Subcutaneous adipose tissue (tissue), 4 donors: ENCODE results near the gene NUDT16. TPM values are rescaled to one million over a fixed set of nuclear protein-coding genes. Genes with fewer than 3 reads are reported as not detected.

Source experiments
- total RNA-seq, 4 donors: library from RNA; depleted of rRNA; stranded (reverse); fragments of >200 nt; gene quantifications; one replicate each; pipeline ENCODE4 v1.1.0, GENCODE V29; 2016
- TF ChIP-seq, protein P1 (sequence below): fragments of 450-650 bp; IDR thresholded peaks from one replicate; pipeline ENCODE4 v1.5.1; 2016; ENCODE audit warnings: low read depth, mild to moderate bottlenecking, control low read depth, antibody characterized with exemption, moderate library complexity

NUDT16 gene
- total RNA-seq, 4 donors from 2014 or later, result 36.2 to 67.8 (median 53.9) TPM

DNA sequence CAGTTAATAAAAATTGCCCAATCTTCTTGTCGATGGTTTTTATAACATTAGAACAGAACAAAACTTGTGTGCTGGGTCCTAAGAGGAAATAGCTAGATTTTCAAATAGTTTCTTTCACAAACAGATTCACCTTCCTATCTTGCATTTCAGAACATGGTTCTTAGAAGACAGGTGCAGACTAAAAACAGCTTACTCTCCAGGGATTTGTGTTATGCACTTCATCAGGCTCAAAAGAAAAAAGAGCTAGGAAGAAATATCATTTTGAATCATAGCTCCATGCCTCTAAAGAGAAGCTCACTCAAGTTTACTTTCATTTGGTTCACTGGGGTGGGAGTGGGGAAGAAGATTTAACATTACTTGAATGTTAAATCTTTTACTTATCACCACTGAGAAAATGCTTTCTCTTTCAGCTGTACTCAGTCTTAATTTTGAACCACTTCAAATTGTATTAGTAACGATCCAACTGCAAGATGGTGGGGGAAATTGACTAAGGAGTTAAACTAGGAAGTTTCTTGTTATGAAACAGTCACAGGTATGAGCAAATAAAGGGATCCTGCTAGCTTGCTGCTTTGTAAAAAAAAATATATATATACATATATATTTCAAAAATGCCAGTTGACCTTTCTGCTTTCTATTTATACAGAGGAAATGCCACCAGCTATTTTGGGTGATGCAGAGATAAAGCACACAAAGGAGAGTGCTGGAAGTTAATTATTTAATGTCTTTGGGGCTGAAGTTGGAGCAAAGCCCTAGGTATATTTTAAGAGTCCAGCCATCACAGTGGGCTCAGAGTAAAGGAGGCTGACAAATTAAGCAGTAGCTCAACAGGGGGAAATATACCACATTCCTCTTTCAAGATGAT lies 28.3 kb upstream of the NUDT16 start:
- TF ChIP-seq, protein P1, sequence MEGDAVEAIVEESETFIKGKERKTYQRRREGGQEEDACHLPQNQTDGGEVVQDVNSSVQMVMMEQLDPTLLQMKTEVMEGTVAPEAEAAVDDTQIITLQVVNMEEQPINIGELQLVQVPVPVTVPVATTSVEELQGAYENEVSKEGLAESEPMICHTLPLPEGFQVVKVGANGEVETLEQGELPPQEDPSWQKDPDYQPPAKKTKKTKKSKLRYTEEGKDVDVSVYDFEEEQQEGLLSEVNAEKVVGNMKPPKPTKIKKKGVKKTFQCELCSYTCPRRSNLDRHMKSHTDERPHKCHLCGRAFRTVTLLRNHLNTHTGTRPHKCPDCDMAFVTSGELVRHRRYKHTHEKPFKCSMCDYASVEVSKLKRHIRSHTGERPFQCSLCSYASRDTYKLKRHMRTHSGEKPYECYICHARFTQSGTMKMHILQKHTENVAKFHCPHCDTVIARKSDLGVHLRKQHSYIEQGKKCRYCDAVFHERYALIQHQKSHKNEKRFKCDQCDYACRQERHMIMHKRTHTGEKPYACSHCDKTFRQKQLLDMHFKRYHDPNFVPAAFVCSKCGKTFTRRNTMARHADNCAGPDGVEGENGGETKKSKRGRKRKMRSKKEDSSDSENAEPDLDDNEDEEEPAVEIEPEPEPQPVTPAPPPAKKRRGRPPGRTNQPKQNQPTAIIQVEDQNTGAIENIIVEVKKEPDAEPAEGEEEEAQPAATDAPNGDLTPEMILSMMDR, result no peak

DNA sequence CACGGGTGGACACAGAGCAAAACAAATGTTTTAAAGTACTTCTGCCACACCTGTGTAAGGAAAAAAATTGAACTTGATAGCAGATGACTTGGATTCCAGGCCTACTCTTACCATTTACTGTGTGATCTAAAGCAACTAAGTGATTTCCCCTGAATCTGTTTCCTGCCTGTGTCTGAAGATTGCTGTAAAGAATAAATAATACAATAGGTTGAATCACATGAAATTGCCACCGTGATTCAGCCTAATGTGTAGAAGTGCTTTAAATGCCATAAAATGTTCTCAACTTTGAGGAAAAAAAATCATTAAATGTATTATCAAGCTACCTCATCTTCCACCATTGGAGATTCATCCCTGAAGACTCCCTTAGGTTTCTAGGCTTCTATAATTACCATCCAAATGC lies 27.6 kb upstream of the NUDT16 start:
- TF ChIP-seq, protein P1, result no peak

DNA sequence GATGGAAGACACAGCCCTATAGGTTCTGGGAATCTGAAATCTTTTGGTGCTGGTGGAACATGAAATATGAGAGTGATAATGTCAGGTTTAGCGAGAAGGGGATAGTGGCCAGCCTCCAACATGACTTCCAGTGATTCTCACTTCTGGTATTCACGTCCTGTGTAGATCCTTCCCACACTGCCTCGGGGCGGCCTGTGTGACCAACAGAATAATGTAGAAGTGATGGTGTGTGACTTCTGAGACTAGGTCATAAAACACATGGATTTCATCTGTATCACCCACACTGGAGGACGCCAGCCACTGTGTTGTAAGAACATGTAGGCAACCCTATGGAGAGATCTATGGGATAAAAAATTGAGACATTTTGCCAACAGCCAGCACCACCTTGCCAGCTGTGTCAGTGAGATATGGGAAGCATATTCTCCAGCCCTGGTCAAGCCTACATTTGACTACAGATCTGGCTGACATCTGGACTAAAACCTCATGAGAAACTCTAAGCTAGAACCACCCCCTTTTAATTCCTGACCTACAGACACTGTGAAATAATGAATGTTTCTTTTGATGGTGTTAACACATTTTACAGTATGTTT lies 25.5 kb upstream of the NUDT16 start:
- TF ChIP-seq, protein P1, result no peak

DNA sequence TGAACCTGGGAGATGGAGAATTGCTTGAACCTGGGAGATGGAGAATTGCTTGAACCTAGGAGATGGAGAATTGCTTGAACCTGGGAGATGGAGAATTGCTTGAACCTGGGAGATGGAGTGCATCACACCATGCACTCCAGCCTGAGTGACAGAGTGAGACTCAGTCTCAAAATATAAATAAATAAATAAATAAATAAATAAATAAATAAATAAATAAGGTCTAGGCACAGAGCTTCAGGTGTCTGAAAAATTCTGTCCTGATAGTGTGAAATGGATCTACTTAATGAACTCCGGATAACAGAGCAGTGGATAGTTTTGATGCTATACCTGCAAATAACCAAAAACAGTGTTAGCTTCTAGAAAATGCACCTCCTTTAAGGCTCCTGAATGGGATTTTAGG lies 24.3 kb upstream of the NUDT16 start:
- TF ChIP-seq, protein P1, result no peak

DNA sequence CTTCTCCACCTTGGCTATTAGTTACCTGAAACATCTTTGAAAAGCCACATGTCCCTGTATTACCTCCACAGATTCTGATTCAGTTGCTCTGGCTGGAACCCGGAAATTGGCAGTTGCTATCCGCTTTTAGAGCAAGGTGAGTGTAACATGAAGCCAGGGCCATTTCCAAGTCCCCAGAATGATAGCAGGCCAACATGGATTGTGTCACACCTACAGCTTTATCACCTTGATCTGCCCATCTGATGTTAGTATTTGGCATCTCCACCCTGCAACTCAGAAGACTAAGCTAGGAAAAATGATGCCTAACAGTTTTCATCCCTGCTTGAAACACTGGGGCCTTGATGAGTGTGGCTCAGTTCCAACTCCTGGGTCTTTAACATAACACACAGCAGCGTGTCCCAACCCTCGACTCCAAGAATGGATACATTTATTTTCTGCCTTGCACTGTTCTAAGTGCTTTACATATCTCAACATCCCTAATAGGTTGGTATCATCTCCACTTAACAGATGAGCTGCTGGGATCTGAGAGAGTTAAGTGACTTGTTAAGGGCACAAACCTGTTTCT lies 21.3 kb upstream of the NUDT16 start:
- TF ChIP-seq, protein P1, result no peak

DNA sequence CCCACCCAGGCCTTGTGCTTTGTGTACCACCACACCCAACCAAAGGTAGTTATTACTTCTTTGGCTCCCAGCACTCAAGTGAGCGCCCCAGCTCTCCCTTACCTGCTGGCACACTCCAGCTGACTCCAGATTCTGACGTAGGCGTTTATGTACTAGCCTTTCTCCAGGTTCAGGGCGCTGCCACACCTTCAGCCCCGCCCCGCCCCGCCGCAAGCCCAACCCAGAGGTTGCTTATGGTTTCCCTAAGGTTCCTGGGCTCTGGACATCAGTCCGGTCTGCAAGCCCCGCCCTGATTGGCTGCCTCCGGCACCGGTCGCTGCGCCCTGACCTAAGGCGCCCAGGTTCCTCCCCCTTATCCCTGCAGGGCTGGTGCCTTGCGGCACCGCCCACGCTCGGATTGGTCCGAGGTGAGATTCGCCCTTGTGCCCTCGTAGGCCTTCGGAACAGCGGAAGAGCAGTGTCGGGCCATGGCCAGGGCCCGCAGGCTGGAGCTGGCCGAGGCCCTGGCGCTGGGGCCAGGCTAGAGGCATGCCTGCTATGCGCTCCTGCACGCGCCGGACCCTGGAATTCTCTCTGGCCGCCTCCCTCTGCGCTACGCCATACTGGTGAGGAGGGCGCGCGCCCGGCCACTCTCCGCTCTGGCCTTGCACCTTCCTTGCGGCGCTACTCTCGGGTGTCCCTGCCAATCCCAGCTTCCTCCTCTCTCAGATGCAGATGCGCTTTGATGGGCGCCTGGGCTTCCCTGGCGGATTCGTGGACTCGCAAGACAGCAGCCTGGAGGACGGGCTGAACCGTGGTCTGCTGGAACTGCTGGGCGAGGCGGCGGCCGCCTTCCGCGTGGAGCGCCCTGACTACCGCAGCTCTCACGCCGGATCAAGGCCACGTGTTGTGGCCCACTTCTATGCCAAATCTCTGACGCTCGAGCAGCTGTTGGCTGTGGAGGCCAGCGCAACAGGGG lies 19.8 kb upstream of the NUDT16 start:
- TF ChIP-seq, protein P1, result no peak
